ENCODE measurements around the gene MYO1G. TPM values are rescaled to one million over a fixed set of nuclear protein-coding genes. Genes with fewer than 3 reads are reported as not detected.

The MYO1G gene
- total RNA-seq, 2 experiments from 2014 or later: 399 to 403 TPM

- TF ChIP-seq, protein P1, sequence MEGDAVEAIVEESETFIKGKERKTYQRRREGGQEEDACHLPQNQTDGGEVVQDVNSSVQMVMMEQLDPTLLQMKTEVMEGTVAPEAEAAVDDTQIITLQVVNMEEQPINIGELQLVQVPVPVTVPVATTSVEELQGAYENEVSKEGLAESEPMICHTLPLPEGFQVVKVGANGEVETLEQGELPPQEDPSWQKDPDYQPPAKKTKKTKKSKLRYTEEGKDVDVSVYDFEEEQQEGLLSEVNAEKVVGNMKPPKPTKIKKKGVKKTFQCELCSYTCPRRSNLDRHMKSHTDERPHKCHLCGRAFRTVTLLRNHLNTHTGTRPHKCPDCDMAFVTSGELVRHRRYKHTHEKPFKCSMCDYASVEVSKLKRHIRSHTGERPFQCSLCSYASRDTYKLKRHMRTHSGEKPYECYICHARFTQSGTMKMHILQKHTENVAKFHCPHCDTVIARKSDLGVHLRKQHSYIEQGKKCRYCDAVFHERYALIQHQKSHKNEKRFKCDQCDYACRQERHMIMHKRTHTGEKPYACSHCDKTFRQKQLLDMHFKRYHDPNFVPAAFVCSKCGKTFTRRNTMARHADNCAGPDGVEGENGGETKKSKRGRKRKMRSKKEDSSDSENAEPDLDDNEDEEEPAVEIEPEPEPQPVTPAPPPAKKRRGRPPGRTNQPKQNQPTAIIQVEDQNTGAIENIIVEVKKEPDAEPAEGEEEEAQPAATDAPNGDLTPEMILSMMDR (IDR thresholded peaks at IDR 0.05): no peak
- CTCF ChIA-PET: interaction anchor here (1.1 to 7.1 kb wide), 3 partner anchors 11 to 152 kb away, joined by 3 to 42 read pairs (median 24); no protein-coding TSS in a partner anchor
- intact Hi-C loops (cut with micrococcal nuclease): loop anchor here (2.0 to 10.0 kb wide), 2 partner anchors 16 to 130 kb away; partner anchors contain the start of gene CCM2
- POLR2A ChIA-PET: interaction anchor here (0.8 to 16.8 kb wide), 10 partner anchors 10 to 187 kb away, joined by 3 to 328 read pairs (median 16); partner anchors contain the start of genes CCM2, H2AZ2, PPIA and TBRG4
- Mint-ChIP-seq H3K27me3 (no peaks in the 10 kb centered on the region), H3K9me3 (no peaks in the 10 kb centered on the region), H3K4me3 (peak overlapping the region; percentile 100), H3K4me1 (ENCODE audit: low read depth) (peaks cover 64% of the 10 kb centered on the region), H3K36me3 (ENCODE audit: low read depth) (peaks cover 57% of the 10 kb centered on the region), H3K27ac (peak overlapping the region; percentile 100)
- ATAC-seq: no peak
- no peak for DNase-seq
These were observed 5.6 kb upstream of the MYO1G start for GRCh38 chr7:44984478-44984758.

- TF ChIP-seq, protein P1 (IDR thresholded peaks at IDR 0.05): no peak
- Mint-ChIP-seq H3K4me1 (ENCODE audit: low read depth) (peaks cover 65% of the 10 kb centered on the region), H3K27ac (peak overlapping the region; percentile 100), H3K4me3 (peak overlapping the region; percentile 100), H3K9me3 (no peaks in the 10 kb centered on the region), H3K27me3 (no peaks in the 10 kb centered on the region), H3K36me3 (ENCODE audit: low read depth) (peaks cover 62% of the 10 kb centered on the region)
- DNase-seq: no peak
- ChIA-PET POLR2A (interaction anchor here (0.6 to 16.8 kb wide), 17 partner anchors 9 to 345 kb away, joined by 3 to 328 read pairs (median 5); partner anchors contain the start of genes CCM2, H2AZ2, PPIA and TBRG4), CTCF (interaction anchor here (1.1 to 7.1 kb wide), 4 partner anchors 11 to 153 kb away, joined by 3 to 42 read pairs (median 14); no protein-coding TSS in a partner anchor)
- ATAC-seq: no peak
- intact Hi-C loops (cut with micrococcal nuclease): loop anchor here (2.0 to 10.0 kb wide), 2 partner anchors 17 to 129 kb away; partner anchors contain the start of gene CCM2
These were observed 5.1 kb upstream of the MYO1G start for GRCh38 chr7:44983742-44984477.

GRCh38 chr7:44982970-44983369 lies 4.2 kb upstream of the MYO1G start:
- Mint-ChIP-seq H3K36me3 (ENCODE audit: low read depth) (peaks cover 71% of the 10 kb centered on the region), H3K27ac (peak overlapping the region; percentile 100), H3K4me3 (peak overlapping the region; percentile 100), H3K9me3 (no peaks in the 10 kb centered on the region), H3K4me1 (ENCODE audit: low read depth) (peaks cover 59% of the 10 kb centered on the region), H3K27me3 (no peaks in the 10 kb centered on the region)
- CTCF ChIA-PET: interaction anchor here (1.0 to 7.1 kb wide), 5 partner anchors 10 to 154 kb away, joined by 3 to 42 read pairs (median 4); no protein-coding TSS in a partner anchor
- intact Hi-C loops (cut with micrococcal nuclease): loop anchor here (10.0 kb wide), 1 partner anchor 128 kb away; no protein-coding TSS in a partner anchor
- DNase-seq (no peak), ATAC-seq (no peak)
- TF ChIP-seq, protein P1 (IDR thresholded peaks at IDR 0.05): no peak
- POLR2A ChIA-PET: interaction anchor here (0.6 to 16.8 kb wide), 21 partner anchors 8 to 369 kb away, joined by 3 to 328 read pairs (median 4); partner anchors contain the start of genes CCM2, H2AZ2, PPIA and TBRG4

DNA sequence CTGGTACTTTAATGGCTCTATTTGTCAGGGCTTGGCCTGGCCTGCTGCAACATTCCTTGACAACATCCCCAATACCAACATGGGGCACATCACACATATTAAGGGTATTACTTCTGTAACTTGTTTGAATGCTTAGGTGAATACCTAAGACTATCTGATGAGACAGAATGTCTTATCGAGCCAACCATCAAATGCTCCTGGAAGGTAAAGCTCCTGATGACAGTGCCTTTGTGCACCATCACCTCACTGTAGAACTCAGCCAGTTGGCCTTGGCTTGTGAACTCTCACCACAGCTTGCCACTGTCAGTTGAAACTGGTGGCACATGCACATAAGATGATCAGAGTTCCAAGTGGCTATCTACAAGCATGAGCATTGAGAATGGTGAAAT lies 3.7 kb upstream of the MYO1G start:
- intact Hi-C loops (cut with micrococcal nuclease): loop anchor here (10.0 kb wide), 1 partner anchor 128 kb away; no protein-coding TSS in a partner anchor
- peak overlapping the region; percentile 100 for H3K4me3 Mint-ChIP-seq
- H3K27me3 Mint-ChIP-seq: no peaks in the 10 kb centered on the region
- H3K27ac Mint-ChIP-seq: peak overlapping the region; percentile 100
- ChIA-PET CTCF (interaction anchor here (1.0 to 7.1 kb wide), 5 partner anchors 9 to 154 kb away, joined by 3 to 42 read pairs (median 4); no protein-coding TSS in a partner anchor), POLR2A (interaction anchor here (0.6 to 16.8 kb wide), 22 partner anchors 8 to 368 kb away, joined by 3 to 328 read pairs (median 5); partner anchors contain the start of genes CCM2, H2AZ2, PPIA and PURB)
- no peak for ATAC-seq
- peaks cover 54% of the 10 kb centered on the region for H3K4me1 Mint-ChIP-seq (ENCODE audit: low read depth)
- DNase-seq: peak; percentile 45
- TF ChIP-seq, protein P1 (IDR thresholded peaks at IDR 0.05): no peak
- no peaks in the 10 kb centered on the region for H3K9me3 Mint-ChIP-seq
- H3K36me3 Mint-ChIP-seq (ENCODE audit: low read depth): peaks cover 76% of the 10 kb centered on the region
